ENCODE data around the gene COG2. TPM values are rescaled to one million over a fixed set of nuclear protein-coding genes. Genes with fewer than 3 reads are reported as not detected.
"Not testable (repeated sequence)": the region's sequence is repeated elsewhere in the genome, so short reads cannot be mapped to it uniquely, and the experiment has no call there.

The COG2 gene
- total RNA-seq, 1 experiment from 2014 or later: 40.9 TPM

DNA sequence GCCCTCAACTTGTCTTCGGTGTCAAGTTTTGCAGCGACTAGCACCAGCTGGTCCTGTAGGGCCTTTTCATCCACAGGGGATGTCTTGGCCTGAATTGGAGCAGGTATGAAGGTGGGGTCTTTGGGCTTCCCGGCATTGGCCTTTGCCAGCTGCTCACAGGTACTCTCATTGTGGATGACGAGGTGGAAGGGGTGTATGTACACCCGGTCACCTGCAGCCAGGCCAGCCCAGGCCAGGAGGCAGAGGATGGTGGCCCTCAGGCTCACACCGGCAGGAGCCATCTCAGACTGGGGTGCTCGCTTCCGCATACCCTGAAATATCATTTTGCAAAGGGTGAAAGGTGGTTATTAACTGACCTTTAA lies 68.2 kb downstream of the COG2 start:
- H3K36me3 ChIP-seq (ENCODE audit: insufficient read depth, low read length): no peaks in the 10 kb centered on the region
- no peak overlapping the region for H3K4me3 ChIP-seq (ENCODE audit: low read length)
- no peak overlapping the region for H3K9ac ChIP-seq (ENCODE audit: low read length)
- H3K27ac ChIP-seq (ENCODE audit: low read length): no peak overlapping the region
- no peak overlapping the region for H2AFZ ChIP-seq (ENCODE audit: low read length)
- no peaks in the 10 kb centered on the region for H3K79me2 ChIP-seq (ENCODE audit: low read length)
- no peaks in the 10 kb centered on the region for H4K20me1 ChIP-seq (ENCODE audit: insufficient read depth, low read depth, low read length)
- H3K4me1 ChIP-seq (ENCODE audit: low read length): no peaks in the 10 kb centered on the region
- no peak for DNase-seq
- no peaks in the 10 kb centered on the region for H3K9me3 ChIP-seq (ENCODE audit: low read length)
- no peaks in the 10 kb centered on the region for H3K27me3 ChIP-seq (ENCODE audit: low read length)
- H3K4me2 ChIP-seq (ENCODE audit: low read depth, low read length, poor library complexity, severe bottlenecking): no peak overlapping the region
- no peaks in the 10 kb centered on the region for H3K9me2 ChIP-seq (replicated peaks; ENCODE audit: insufficient read depth, low read length)

DNA sequence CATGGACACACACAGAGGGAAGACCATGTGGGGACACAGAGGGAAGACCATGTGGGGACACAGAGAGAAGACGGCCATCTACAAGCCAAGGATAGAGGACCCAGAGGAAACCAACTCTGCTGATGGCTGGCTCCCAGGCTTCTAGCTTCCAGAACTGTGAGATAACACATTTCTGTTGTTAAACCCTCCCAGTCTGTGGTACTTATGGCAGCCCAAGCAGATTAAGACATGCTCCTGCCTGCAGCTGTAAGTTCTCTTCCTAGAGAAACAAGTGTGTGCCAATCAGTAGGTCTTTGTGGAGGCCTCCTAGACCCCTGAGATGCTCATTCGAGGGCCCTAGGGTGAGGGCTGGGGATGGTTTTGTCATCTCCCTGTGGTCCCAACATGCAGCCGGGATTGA lies 69.0 kb downstream of the COG2 start:
- Histone ChIP-seq H3K79me2 (ENCODE audit: low read length) (no peaks in the 10 kb centered on the region), H3K9me3 (ENCODE audit: low read length) (no peaks in the 10 kb centered on the region), H3K9ac (ENCODE audit: low read length) (no peak overlapping the region), H3K4me2 (ENCODE audit: low read depth, low read length, poor library complexity, severe bottlenecking) (no peak overlapping the region), H3K4me3 (ENCODE audit: low read length) (no peak overlapping the region), H3K9me2 (replicated peaks; ENCODE audit: insufficient read depth, low read length) (no peaks in the 10 kb centered on the region), H2AFZ (ENCODE audit: low read length) (no peak overlapping the region), H3K36me3 (ENCODE audit: insufficient read depth, low read length) (no peaks in the 10 kb centered on the region), H3K27ac (ENCODE audit: low read length) (no peak overlapping the region), H4K20me1 (ENCODE audit: insufficient read depth, low read depth, low read length) (no peaks in the 10 kb centered on the region), H3K4me1 (ENCODE audit: low read length) (no peaks in the 10 kb centered on the region), H3K27me3 (ENCODE audit: low read length) (no peaks in the 10 kb centered on the region)
- DNase-seq: no peak

DNA sequence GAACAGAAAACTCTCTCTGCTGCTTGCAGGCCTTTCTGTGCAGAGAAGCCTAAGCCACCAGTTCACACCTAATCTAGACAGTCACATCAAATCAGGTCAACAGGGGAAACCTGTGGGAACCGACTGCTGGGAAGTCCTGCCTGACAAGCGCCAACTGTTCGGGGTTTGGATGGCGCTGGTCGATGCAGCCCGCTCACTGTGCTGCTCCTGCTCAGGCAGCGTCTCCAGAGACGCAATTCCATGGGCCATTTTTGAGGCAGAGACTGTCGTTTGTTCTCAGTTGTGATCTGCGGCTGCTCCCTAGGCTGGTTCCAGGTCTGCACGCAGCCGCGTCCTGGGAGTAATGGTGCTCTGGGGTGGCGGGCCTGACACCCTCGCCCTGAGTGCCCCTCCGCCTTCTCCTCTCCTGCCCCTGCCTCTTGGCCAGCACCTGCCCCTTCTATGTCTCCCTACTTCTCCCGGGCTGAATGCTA lies 70.2 kb downstream of the COG2 start:
- no peaks in the 10 kb centered on the region for H3K36me3 ChIP-seq (ENCODE audit: insufficient read depth, low read length)
- H3K27me3 ChIP-seq (ENCODE audit: low read length): no peaks in the 10 kb centered on the region
- no peaks in the 10 kb centered on the region for H3K9me3 ChIP-seq (ENCODE audit: low read length)
- no peaks in the 10 kb centered on the region for H4K20me1 ChIP-seq (ENCODE audit: insufficient read depth, low read depth, low read length)
- no peaks in the 10 kb centered on the region for H3K79me2 ChIP-seq (ENCODE audit: low read length)
- no peak overlapping the region for H3K9ac ChIP-seq (ENCODE audit: low read length)
- H3K4me1 ChIP-seq (ENCODE audit: low read length): no peaks in the 10 kb centered on the region
- H3K27ac ChIP-seq (ENCODE audit: low read length): no peak overlapping the region
- no peak overlapping the region for H2AFZ ChIP-seq (ENCODE audit: low read length)
- no peak overlapping the region for H3K4me3 ChIP-seq (ENCODE audit: low read length)
- H3K9me2 ChIP-seq (replicated peaks; ENCODE audit: insufficient read depth, low read length): no peaks in the 10 kb centered on the region
- DNase-seq: no peak
- H3K4me2 ChIP-seq (ENCODE audit: low read depth, low read length, poor library complexity, severe bottlenecking): no peak overlapping the region

DNA sequence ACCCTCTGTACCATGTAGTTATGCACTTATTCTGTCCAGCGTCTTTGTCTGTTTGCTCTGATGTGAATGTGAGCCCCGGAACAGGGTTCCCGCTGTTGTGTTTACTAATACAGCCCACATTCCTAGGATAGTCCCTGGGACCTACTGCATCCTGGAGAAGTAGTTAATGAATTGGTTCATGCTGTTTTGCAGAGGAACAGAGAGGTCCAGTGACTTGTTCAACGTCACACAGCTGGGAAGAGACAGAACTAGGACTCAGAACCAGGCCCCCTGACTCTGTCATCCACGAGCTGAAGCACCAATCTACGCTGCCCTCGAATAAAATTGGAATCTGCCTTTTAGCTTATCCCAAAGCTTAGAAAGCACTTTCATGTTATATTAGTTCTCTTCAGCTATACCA lies 70.9 kb downstream of the COG2 start:
- no peak overlapping the region for H2AFZ ChIP-seq (ENCODE audit: low read length)
- H3K9ac ChIP-seq (ENCODE audit: low read length): no peak overlapping the region
- H4K20me1 ChIP-seq (ENCODE audit: insufficient read depth, low read depth, low read length): no peaks in the 10 kb centered on the region
- no peaks in the 10 kb centered on the region for H3K4me1 ChIP-seq (ENCODE audit: low read length)
- H3K4me2 ChIP-seq (ENCODE audit: low read depth, low read length, poor library complexity, severe bottlenecking): no peak overlapping the region
- no peaks in the 10 kb centered on the region for H3K79me2 ChIP-seq (ENCODE audit: low read length)
- H3K4me3 ChIP-seq (ENCODE audit: low read length): no peak overlapping the region
- H3K27ac ChIP-seq (ENCODE audit: low read length): no peak overlapping the region
- H3K27me3 ChIP-seq (ENCODE audit: low read length): no peaks in the 10 kb centered on the region
- H3K9me2 ChIP-seq (replicated peaks; ENCODE audit: insufficient read depth, low read length): no peaks in the 10 kb centered on the region
- H3K36me3 ChIP-seq (ENCODE audit: insufficient read depth, low read length): no peaks in the 10 kb centered on the region
- DNase-seq: no peak
- no peaks in the 10 kb centered on the region for H3K9me3 ChIP-seq (ENCODE audit: low read length)

DNA sequence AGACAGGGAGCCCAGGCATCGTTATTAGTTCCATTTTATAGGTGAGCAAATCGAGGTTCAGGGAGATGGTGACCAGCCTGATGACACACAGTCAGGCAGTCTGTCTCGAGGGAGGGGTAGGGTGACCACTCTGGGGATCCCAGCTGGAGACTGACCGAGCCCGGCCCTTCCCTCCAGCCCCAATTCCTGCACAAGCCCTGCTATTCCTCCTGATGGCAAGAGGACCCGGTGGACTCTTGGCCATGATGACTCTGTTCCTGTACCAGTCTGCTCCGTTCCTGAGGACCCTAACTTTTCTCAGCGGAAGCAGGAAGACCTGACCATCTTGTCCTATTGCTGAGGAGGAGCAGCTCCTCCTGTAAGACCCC lies 71.2 kb downstream of the COG2 start:
- H3K79me2 ChIP-seq (ENCODE audit: low read length): no peaks in the 10 kb centered on the region
- H3K27ac ChIP-seq (ENCODE audit: low read length): no peak overlapping the region
- H3K27me3 ChIP-seq (ENCODE audit: low read length): no peaks in the 10 kb centered on the region
- no peak overlapping the region for H3K4me3 ChIP-seq (ENCODE audit: low read length)
- H3K9me3 ChIP-seq (ENCODE audit: low read length): no peaks in the 10 kb centered on the region
- no peak overlapping the region for H2AFZ ChIP-seq (ENCODE audit: low read length)
- no peaks in the 10 kb centered on the region for H3K4me1 ChIP-seq (ENCODE audit: low read length)
- H3K9ac ChIP-seq (ENCODE audit: low read length): no peak overlapping the region
- no peaks in the 10 kb centered on the region for H3K9me2 ChIP-seq (replicated peaks; ENCODE audit: insufficient read depth, low read length)
- H3K36me3 ChIP-seq (ENCODE audit: insufficient read depth, low read length): no peaks in the 10 kb centered on the region
- no peak overlapping the region for H3K4me2 ChIP-seq (ENCODE audit: low read depth, low read length, poor library complexity, severe bottlenecking)
- no peaks in the 10 kb centered on the region for H4K20me1 ChIP-seq (ENCODE audit: insufficient read depth, low read depth, low read length)
- DNase-seq: no peak

DNA sequence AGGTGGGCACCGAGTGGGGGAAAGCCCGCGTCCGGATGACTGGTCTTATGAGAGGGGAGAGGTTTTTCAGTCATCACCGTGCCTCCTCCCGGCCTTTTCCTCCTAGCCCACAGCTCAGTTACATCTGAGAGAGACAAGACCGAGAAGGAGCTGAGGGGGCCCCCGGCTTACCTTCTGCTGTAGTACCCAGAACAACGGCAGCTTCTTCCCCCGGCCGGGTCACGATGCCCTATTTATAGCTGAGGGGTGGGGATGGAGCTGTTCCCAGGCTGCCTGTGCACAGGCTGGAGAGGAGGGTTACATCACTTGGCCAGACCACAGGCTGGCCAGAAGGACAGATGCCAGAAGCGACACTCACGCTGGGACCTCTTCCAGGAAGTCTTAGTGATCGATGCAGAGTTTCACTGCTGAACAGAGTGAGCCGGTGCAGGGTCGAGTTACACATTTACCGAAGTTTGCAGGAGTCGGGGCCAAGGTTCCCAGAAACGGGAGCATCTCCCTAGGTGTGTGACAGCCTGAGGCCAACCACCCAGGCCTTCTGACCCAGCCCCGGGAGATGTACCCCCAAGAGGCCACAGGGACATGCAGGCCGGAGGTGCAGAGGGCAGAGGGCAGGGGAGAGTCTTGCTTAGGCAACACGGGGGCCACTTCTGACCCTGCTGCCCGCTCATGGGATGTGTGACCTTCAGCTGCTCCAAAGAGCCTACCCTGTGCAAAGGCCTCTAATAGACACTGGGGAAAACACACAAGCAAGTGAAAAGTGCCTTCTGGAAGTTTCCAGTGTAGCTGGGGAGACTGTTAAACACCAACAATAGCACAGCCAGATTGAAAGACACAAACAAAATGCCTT lies 71.9 kb downstream of the COG2 start, which contains the start of gene AGT:
Gene AGT (minus strand): TSS at position 208 of the 850 bp plus-strand sequence. CDS start 3,299 bp downstream, outside the sequence.
- Histone ChIP-seq H3K36me3 (ENCODE audit: insufficient read depth, low read length) (no peaks in the 10 kb centered on the region), H3K9ac (ENCODE audit: low read length) (no peak within 1 kb of the TSS), H4K20me1 (ENCODE audit: insufficient read depth, low read depth, low read length) (no peaks in the 10 kb centered on the region), H3K9me3 (ENCODE audit: low read length) (no peaks in the 10 kb centered on the region), H3K79me2 (ENCODE audit: low read length) (no peaks in the 10 kb centered on the region), H2AFZ (ENCODE audit: low read length) (no peak within 1 kb of the TSS), H3K4me2 (ENCODE audit: low read depth, low read length, poor library complexity, severe bottlenecking) (no peak within 1 kb of the TSS), H3K27me3 (ENCODE audit: low read length) (no peaks in the 10 kb centered on the region), H3K4me3 (ENCODE audit: low read length) (no peak within 1 kb of the TSS), H3K9me2 (replicated peaks; ENCODE audit: insufficient read depth, low read length) (no peaks in the 10 kb centered on the region), H3K27ac (ENCODE audit: low read length) (no peak within 1 kb of the TSS), H3K4me1 (ENCODE audit: low read length) (no peaks in the 10 kb centered on the region)
- no peak for DNase-seq

DNA sequence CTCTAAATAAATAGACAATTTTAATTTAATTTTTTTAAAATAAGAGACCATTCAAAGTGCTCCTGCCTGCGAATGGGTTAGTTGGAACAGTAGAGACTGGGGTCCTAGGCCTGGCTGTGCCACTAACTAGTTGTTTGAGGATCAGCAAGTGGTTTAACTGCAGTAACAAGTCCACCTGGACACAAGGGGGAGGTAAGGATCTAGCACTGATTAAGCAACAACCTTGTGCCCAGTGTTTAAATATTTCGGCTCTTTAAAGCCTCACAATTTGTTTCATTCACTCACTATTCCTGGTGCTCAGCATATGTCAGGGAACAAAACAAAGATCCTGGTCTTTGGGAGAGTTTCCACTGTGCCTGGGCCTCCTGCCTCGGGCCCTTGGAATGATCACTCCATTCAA lies 73.2 kb downstream of the COG2 start:
- H3K4me2 ChIP-seq (ENCODE audit: low read depth, low read length, poor library complexity, severe bottlenecking): no peak overlapping the region
- H3K36me3 ChIP-seq (ENCODE audit: insufficient read depth, low read length): no peaks in the 10 kb centered on the region
- no peak for DNase-seq
- H3K4me3 ChIP-seq (ENCODE audit: low read length): no peak overlapping the region
- H3K79me2 ChIP-seq (ENCODE audit: low read length): no peaks in the 10 kb centered on the region
- H3K9me3 ChIP-seq (ENCODE audit: low read length): no peaks in the 10 kb centered on the region
- no peaks in the 10 kb centered on the region for H3K27me3 ChIP-seq (ENCODE audit: low read length)
- no peak overlapping the region for H2AFZ ChIP-seq (ENCODE audit: low read length)
- no peaks in the 10 kb centered on the region for H4K20me1 ChIP-seq (ENCODE audit: insufficient read depth, low read depth, low read length)
- no peak overlapping the region for H3K27ac ChIP-seq (ENCODE audit: low read length)
- H3K9ac ChIP-seq (ENCODE audit: low read length): no peak overlapping the region
- no peaks in the 10 kb centered on the region for H3K4me1 ChIP-seq (ENCODE audit: low read length)
- no peaks in the 10 kb centered on the region for H3K9me2 ChIP-seq (replicated peaks; ENCODE audit: insufficient read depth, low read length)

DNA sequence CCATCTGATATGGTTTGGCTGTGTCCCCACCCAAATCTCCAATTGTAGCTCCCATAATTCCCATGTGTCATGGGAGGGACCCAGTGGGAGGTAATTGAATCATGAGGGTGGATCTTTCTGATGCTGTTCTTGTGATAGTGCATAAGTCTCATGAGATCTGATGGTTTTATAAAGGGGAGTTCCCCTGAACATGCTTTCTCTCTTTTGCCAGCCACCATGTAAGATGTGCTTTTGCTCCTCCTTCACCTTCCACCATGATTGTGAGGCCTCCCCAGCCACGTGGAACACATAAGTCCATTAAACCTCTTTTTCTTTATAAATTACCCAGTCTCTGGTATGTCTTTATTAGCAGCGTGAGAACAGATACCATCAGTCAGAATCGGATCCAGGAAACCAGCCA lies 74.2 kb downstream of the COG2 start:
- not testable (repeated sequence) for H3K79me2 ChIP-seq (ENCODE audit: low read length); H3K4me1 ChIP-seq (ENCODE audit: low read length); H3K9me2 ChIP-seq (replicated peaks; ENCODE audit: insufficient read depth, low read length); H3K9me3 ChIP-seq (ENCODE audit: low read length); H3K4me2 ChIP-seq (ENCODE audit: low read depth, low read length, poor library complexity, severe bottlenecking); DNase-seq; H3K4me3 ChIP-seq (ENCODE audit: low read length); H3K9ac ChIP-seq (ENCODE audit: low read length); H3K36me3 ChIP-seq (ENCODE audit: insufficient read depth, low read length); H2AFZ ChIP-seq (ENCODE audit: low read length); H3K27me3 ChIP-seq (ENCODE audit: low read length); H3K27ac ChIP-seq (ENCODE audit: low read length); H4K20me1 ChIP-seq (ENCODE audit: insufficient read depth, low read depth, low read length)

Measured in Karpas-422 (cell line).